Activated T-helper 1 cell treated with Interleukin-2 at 50 U/mL for 16 hours (primary cell): ENCODE data around the gene ZBTB20.
"Not testable (repeated sequence)": the region's sequence is repeated elsewhere in the genome, so short reads cannot be mapped to it uniquely, and the experiment has no call there.

Source experiments
- DNase-seq: peaks from one replicate; pipeline ENCODE4 v3.0.0-alpha.2; 2020; ENCODE audit warnings: low read depth

Gene ZBTB20

DNA sequence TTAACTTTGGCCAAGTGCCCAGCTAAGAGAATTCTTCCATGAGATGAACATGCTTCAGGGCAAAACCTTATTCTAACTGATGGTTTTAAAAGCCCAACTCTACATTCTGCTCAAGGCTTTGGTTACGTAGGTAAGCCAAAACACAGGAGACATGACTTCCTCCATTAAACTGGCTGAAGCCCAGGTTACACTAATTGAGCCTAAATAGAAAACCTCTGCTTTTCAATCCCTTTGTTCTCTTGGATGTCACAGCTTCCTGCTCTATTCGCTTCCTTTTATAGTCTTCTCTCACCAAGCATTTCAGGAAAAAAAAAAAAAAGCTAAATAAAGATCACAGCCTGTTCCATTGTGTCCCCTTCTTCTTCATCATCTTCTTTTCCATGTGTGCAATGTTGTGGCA lies 432.9 kb downstream of the ZBTB20 start:
- no peak for DNase-seq

- no peak for DNase-seq
Observed at GRCh38 chr3:114712728-114713492, 434.2 kb downstream of the ZBTB20 start.

DNA sequence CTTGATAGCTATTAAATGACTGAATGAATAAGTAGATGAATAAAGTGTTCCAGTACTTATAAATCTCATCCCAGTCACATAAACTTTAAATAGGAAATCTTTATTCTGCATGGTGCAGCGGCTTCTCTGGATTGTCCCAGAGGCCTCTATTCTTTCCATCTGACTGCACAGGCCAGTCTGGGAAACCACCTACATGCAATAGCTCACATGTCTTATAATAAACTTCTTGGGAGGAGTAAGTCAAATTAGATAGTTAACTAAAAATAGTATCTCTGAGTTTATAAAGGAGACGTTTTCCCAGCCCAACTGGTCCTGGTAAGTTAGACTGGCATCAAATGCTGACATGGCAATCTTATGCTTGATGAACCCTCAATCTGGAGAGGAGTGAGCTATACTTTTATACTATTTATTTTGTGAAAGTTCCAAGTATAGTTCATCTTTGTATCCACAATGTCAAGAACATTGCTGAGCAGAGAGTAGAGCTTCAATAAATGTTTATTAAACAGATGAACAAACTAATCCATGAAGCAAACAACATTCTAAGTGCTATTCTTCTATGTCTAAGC lies 435.7 kb downstream of the ZBTB20 start:
- DNase-seq, result no peak

- no peak for DNase-seq
Observed at GRCh38 chr3:114709102-114709501, 438.0 kb downstream of the ZBTB20 start.

DNA sequence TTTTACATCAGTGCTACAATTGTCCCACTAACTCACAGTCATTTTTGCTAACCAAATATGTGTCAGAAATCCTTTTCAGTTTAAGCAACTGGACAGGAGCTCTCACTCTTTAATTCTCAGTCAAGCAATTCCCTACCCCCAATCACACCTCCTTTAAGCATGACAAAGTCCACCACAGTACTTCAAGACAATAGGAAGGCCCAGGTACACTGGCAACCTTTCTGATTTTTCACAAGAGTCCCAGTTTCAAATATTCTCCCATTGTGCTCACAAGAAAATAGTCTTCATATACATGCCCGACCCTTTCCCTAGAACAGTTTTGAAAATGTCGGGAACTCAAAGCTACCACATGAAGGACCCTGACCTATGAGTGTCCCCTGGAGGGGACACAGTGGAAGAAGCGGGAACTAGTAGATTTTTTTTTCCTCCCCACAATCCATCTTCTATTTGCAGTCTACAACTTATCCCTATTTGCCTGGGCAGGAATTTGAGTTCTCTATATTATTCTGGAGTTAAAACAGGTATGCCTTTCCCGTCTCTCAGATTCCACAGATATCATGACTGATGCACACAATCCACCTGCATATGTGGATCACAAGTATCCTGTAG lies 439.7 kb downstream of the ZBTB20 start:
- no peak for DNase-seq

DNA sequence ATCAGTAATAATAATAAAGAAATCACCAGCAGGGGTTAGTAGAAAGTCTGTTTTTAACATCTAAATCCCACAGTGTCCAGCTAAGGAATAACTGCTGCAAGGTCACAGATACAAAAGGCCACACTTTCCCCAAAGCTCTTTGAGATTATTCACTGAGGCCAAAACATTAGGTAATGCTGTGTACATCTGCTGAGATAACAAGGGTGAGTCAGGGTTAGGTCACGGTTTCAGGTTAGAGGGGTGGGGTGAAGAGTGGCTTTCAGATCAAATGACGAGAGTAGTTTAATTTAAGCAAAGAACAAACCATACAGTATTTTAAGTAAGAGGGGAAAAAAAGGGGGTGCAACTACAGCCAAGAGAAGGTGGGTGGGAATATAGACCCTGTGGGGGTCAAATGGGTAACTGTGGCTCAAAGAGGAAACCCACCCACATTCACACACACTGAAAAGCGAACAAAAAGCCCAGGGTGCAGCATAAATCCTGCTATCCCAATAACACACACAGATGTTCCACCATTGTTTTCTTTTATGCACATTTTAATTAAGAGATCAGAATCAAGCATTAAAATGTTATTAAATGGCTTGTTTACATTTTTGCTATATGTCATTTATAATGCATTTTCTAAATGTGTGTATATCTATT lies 440.4 kb downstream of the ZBTB20 start:
- no peak for DNase-seq

- no peak for DNase-seq
Observed at GRCh38 chr3:114700637-114701234, 446.4 kb downstream of the ZBTB20 start.

- DNase-seq, result no peak
Observed at GRCh38 chr3:114698146-114699105, 448.7 kb downstream of the ZBTB20 start.

GRCh38 chr3:114697401-114697800 lies 449.7 kb downstream of the ZBTB20 start:
- DNase-seq, result no peak

GRCh38 chr3:114694251-114694650 lies 452.8 kb downstream of the ZBTB20 start:
- no peak for DNase-seq

- DNase-seq, result no peak
Observed at GRCh38 chr3:114691871-114692270, 455.2 kb downstream of the ZBTB20 start.

GRCh38 chr3:114690911-114691310 lies 456.2 kb downstream of the ZBTB20 start:
- DNase-seq, result no peak

DNA sequence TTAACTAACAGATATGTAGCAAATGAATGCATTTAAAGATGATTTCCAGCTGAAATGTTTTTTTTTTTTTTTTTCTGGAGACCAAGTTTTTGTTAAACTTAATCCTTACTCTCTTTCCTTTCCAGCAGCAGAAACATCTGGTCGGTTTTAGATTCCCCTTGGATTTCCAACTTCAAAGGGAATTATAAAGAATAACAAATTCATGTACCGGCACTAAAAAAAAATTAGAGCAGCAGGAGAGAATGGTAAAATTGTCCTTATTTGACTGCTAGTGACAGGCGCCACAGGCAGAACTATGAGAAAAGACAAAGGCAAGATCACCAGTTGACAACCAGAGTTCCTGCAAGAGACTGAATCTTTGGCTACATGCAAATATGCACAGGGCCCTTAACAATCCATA lies 459.9 kb downstream of the ZBTB20 start:
- no peak for DNase-seq

DNA sequence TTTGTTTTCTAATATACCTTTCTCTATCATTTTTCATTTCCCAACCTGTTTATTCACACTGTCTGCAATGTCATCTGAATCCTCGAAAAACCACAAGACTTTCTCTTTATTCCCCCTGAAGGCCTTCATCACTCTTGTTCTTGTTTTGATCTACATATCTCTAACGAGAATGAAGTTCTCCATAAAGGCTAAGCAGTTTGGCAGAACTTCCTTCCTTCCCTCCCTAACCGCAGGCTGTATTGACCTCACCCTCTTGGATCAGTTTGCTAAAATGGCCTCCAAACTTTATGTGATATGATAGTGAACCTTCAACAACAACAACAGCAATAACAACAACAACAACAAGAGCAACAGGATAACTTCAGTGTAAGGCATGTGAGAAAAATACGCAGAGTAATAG lies 460.5 kb downstream of the ZBTB20 start:
- DNase-seq, result no peak

GRCh38 chr3:114685161-114685560 lies 461.9 kb downstream of the ZBTB20 start:
- no peak for DNase-seq

- DNase-seq, result no peak
Observed at GRCh38 chr3:114680299-114680698, 466.8 kb downstream of the ZBTB20 start.

DNA sequence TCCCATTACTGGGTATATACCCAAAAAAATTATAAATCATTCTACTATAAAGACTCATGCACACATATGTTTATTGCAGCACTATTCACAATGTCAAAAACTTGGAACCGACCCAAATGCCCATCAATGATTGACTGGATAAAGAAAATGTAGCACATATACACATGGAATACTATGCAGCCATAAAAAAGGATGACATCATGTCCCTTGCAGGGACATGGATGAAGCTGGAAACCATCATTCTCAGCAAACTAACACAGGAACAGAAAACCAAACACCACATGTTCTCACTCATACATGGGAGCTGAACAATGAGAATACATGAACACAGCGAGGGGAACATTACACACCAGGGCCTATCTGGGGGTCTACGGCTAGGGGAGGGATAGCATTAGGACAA lies 467.3 kb downstream of the ZBTB20 start:
- DNase-seq, result not testable (repeated sequence)

DNA sequence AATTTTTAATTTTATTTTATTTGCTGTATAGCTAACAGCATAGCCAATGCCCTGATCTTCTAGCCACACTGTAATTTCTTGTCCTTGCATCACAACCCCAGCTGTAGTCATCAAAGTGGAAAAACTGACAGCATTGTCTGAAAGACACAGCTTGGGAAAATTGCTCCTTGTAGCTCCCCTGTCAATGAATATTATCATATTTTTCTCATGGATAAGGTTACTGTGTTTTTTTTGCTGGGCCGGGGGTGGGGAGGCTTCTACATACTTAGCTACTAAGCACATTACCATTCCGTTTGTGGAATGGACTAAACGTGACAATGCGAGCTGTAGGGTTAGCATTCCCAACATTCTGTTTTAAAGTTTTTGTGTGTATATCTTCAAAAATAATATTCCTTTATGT lies 472.0 kb downstream of the ZBTB20 start:
- DNase-seq, result no peak

DNA sequence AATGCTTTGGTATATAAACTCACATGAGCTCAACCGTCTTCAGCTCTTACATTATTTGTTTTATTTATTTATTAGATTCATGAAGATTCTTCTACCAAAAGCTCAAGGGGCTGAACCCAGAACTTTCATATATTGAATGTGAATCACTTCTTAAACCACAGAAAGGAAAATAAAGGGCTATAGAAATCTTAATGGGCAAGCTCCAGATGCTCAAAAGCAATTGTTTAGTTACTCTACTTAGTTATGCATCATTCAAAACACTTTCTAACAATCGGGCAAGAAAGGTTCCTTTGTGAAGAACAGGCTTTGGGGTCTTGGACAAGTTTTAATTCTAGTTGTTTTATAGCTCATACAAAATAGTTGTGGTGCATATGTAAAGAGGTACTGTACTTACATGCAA lies 473.1 kb downstream of the ZBTB20 start:
- no peak for DNase-seq

GRCh38 chr3:114673481-114673880 lies 473.6 kb downstream of the ZBTB20 start:
- no peak for DNase-seq

DNA sequence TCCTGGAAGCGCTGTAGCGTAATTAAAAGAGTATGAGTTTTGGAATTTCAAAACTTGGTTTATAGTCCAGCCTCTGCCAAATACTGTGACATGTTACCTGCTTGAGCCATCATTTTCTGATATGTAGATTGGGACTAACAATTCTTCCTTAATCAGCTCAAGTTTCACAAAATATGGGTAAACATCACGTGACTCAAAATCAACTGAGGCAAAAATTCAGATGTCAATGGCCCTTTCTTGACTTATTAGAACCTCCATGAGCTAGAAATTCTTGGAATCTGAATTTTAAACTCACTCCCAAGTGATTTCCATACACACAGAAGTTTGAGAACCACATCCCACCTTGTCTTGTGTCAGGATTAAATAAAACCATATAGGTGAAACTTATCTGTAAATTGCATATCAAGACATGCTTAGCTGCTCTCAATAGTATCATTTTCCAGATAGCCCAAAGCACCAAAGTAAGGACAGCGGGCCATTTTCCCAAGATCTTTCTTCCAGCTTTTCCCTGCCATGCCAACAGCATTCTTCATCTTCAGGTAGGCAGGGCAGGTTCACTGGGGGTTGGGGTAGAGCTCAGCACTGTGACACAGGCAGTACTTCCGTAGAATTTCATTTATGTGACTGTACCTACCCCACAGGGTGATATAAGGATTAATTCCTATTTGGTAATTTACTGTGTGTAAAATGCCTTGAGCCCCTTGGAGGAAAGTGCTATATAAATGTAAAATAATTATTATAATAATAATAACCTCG lies 474.2 kb downstream of the ZBTB20 start:
- DNase-seq, result no peak
